WTC11 (cell line): Measurements from ENCODE around the gene SYNC.

Experiments
- CBFB ChIP-seq: sonication (generic); formaldehyde crosslinking; IDR thresholded peaks from 2 replicates; pipeline ENCODE4 v1.8.1; 2022; ENCODE audit warnings: mild to moderate bottlenecking, low read depth, missing genetic modification reagents
- CTCF ChIP-seq: fragments of 200-600 bp; IDR thresholded peaks from 2 replicates; pipeline ENCODE4 v1.8.0; 2022; ENCODE audit warnings: antibody characterized with exemption
- ESRRA ChIP-seq: sonication (generic); formaldehyde crosslinking; IDR thresholded peaks from 2 replicates; pipeline ENCODE4 v1.8.1; 2022; ENCODE audit warnings: mild to moderate bottlenecking, missing genetic modification reagents, borderline replicate concordance
- GRHL2 ChIP-seq: fragments of 250-450 bp; sonication (Bioruptor Pico); IDR thresholded peaks from 2 replicates; pipeline ENCODE4 v1.8.0; 2022; ENCODE audit warnings: mild to moderate bottlenecking, moderate library complexity; ENCODE audit not compliant: insufficient replicate concordance, severe bottlenecking
- MXD4 ChIP-seq: fragments of 250-450 bp; sonication (Bioruptor Pico); IDR thresholded peaks from 2 replicates; pipeline ENCODE4 v1.8.0; 2021; ENCODE audit warnings: mild to moderate bottlenecking, moderate library complexity, borderline replicate concordance
- NR2C2 ChIP-seq: sonication (generic); formaldehyde crosslinking; IDR thresholded peaks from 2 replicates; pipeline ENCODE4 v1.8.0; 2022; ENCODE audit warnings: mild to moderate bottlenecking, missing genetic modification reagents
- PREB ChIP-seq: sonication (generic); formaldehyde crosslinking; IDR thresholded peaks from 2 replicates; pipeline ENCODE4 v1.8.1; 2022; ENCODE audit warnings: mild to moderate bottlenecking, missing genetic modification reagents, moderate library complexity, borderline replicate concordance
- SP1 ChIP-seq: sonication (generic); formaldehyde crosslinking; conservative IDR thresholded peaks from 2 replicates; pipeline ENCODE4 v1.8.1; 2022; ENCODE audit warnings: missing genetic modification reagents
- TF ChIP-seq, protein P1 (sequence below): sonication (generic); formaldehyde crosslinking; IDR thresholded peaks from 2 replicates; pipeline ENCODE4 v1.8.1; 2023; ENCODE audit warnings: mild to moderate bottlenecking, missing genetic modification reagents
- TF ChIP-seq, protein P2 (sequence below): sonication (generic); formaldehyde crosslinking; IDR thresholded peaks from 2 replicates; pipeline ENCODE4 v1.8.0; 2022; ENCODE audit warnings: mild to moderate bottlenecking, missing genetic modification reagents
- TF ChIP-seq, protein P3 (sequence below): sonication (generic); formaldehyde crosslinking; IDR thresholded peaks from 2 replicates; pipeline ENCODE4 v1.8.0; 2022; ENCODE audit warnings: mild to moderate bottlenecking, missing genetic modification reagents
- TF ChIP-seq, protein P4 (sequence below): sonication (generic); formaldehyde crosslinking; IDR thresholded peaks from 2 replicates; pipeline ENCODE4 v1.8.1; 2022; ENCODE audit warnings: missing genetic modification reagents, borderline replicate concordance

DNA sequence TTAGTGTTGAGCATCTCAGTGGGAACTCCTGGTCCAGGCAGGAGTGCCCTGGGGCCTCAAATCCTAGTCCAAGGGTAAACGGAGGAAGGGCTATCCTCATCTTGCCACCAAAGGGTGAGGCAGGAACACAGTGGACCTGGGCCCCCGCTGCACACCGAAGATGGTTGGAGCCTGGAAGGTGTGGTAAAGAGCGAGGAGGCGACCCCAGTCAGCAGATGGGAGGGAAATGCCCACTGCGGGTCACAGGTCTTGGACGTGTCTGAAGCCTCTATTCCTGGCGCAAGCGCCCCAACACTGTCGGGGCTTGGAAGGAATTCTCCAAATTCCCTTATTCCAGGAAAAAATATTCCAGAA, 38.5 kb upstream of the SYNC start:
- TF ChIP-seq CTCF (no peak), PREB (CRISPR knock-in tag) (no peak), SP1 (no peak), NR2C2 (no peak), CBFB (CRISPR knock-in tag) (no peak), ESRRA (CRISPR knock-in tag) (no peak), GRHL2 (no peak), MXD4 (no peak)
- TF ChIP-seq, protein P1, sequence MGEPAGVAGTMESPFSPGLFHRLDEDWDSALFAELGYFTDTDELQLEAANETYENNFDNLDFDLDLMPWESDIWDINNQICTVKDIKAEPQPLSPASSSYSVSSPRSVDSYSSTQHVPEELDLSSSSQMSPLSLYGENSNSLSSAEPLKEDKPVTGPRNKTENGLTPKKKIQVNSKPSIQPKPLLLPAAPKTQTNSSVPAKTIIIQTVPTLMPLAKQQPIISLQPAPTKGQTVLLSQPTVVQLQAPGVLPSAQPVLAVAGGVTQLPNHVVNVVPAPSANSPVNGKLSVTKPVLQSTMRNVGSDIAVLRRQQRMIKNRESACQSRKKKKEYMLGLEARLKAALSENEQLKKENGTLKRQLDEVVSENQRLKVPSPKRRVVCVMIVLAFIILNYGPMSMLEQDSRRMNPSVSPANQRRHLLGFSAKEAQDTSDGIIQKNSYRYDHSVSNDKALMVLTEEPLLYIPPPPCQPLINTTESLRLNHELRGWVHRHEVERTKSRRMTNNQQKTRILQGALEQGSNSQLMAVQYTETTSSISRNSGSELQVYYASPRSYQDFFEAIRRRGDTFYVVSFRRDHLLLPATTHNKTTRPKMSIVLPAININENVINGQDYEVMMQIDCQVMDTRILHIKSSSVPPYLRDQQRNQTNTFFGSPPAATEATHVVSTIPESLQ (CRISPR knock-in tag) = no peak
- TF ChIP-seq, protein P2, sequence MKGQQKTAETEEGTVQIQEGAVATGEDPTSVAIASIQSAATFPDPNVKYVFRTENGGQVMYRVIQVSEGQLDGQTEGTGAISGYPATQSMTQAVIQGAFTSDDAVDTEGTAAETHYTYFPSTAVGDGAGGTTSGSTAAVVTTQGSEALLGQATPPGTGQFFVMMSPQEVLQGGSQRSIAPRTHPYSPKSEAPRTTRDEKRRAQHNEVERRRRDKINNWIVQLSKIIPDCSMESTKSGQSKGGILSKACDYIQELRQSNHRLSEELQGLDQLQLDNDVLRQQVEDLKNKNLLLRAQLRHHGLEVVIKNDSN = no peak
- TF ChIP-seq, protein P3, sequence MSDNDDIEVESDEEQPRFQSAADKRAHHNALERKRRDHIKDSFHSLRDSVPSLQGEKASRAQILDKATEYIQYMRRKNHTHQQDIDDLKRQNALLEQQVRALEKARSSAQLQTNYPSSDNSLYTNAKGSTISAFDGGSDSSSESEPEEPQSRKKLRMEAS (CRISPR knock-in tag) = no peak
- TF ChIP-seq, protein P4, sequence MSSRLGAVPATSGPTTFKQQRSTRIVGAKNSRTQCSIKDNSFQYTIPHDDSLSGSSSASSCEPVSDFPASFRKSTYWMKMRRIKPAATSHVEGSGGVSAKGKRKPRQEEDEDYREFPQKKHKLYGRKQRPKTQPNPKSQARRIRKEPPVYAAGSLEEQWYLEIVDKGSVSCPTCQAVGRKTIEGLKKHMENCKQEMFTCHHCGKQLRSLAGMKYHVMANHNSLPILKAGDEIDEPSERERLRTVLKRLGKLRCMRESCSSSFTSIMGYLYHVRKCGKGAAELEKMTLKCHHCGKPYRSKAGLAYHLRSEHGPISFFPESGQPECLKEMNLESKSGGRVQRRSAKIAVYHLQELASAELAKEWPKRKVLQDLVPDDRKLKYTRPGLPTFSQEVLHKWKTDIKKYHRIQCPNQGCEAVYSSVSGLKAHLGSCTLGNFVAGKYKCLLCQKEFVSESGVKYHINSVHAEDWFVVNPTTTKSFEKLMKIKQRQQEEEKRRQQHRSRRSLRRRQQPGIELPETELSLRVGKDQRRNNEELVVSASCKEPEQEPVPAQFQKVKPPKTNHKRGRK (CRISPR knock-in tag) = no peak
